Activated T-cell treated with anti-CD3 and anti-CD28 coated beads, Interleukin-2, amount 50 U/mL, for 24 hours (primary cell): Measurements from ENCODE around the gene GRID1.
"Not testable (repeated sequence)": the region's sequence is repeated elsewhere in the genome, so short reads cannot be mapped to it uniquely, and the experiment has no call there.

Experiments used
- DNase-seq: peaks from one replicate; pipeline ENCODE4 v3.0.0-alpha.2; 2020
- H3K27ac Mint-ChIP-seq: 2 replicates; pipeline ENCODE4 v1.8.0; 2020; ENCODE audit warnings: mild to moderate bottlenecking, mixed read lengths
- H3K27me3 Mint-ChIP-seq: 2 replicates; pipeline ENCODE4 v1.8.0; 2020; ENCODE audit warnings: mixed read lengths
- H3K36me3 Mint-ChIP-seq: 2 replicates; pipeline ENCODE4 v1.8.0; 2020; ENCODE audit warnings: low read depth, mixed read lengths
- H3K4me1 Mint-ChIP-seq: 2 replicates; pipeline ENCODE4 v1.8.0; 2020; ENCODE audit warnings: low read depth, mixed read lengths
- H3K4me3 Mint-ChIP-seq: 2 replicates; pipeline ENCODE4 v1.8.0; 2020; ENCODE audit warnings: mild to moderate bottlenecking, moderate library complexity, mixed read lengths
- H3K9me3 Mint-ChIP-seq: 2 replicates; pipeline ENCODE4 v1.8.0; 2020; ENCODE audit warnings: mixed read lengths

The GRID1 gene

DNA sequence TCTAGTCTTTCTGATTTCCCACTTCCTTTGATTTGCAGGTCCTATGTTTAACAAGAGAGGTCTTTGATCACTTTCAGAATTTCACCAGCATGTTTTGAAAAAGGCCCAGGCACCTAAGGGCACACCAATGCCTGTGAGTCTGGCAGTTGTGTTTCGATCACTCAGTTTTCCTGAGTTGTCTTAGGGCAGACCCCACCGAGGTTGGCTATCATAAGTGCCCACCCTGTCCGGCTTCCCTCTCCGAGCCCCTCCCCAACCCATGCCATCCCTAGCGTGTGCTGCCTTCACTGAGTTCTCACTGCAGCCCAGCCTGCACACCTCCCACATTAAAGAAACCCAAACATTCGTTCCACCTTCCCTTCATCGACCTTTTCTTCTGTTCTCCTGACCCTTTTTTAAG, 257.9 kb downstream of the GRID1 start:
- no peak for DNase-seq
- H3K9me3 Mint-ChIP-seq: no peaks in the 10 kb centered on the region
- peaks cover 2% of the 10 kb centered on the region for H3K27me3 Mint-ChIP-seq
- no peak overlapping the region for H3K4me3 Mint-ChIP-seq
- H3K4me1 Mint-ChIP-seq: no peaks in the 10 kb centered on the region
- no peaks in the 10 kb centered on the region for H3K36me3 Mint-ChIP-seq
- no peak overlapping the region for H3K27ac Mint-ChIP-seq

DNA sequence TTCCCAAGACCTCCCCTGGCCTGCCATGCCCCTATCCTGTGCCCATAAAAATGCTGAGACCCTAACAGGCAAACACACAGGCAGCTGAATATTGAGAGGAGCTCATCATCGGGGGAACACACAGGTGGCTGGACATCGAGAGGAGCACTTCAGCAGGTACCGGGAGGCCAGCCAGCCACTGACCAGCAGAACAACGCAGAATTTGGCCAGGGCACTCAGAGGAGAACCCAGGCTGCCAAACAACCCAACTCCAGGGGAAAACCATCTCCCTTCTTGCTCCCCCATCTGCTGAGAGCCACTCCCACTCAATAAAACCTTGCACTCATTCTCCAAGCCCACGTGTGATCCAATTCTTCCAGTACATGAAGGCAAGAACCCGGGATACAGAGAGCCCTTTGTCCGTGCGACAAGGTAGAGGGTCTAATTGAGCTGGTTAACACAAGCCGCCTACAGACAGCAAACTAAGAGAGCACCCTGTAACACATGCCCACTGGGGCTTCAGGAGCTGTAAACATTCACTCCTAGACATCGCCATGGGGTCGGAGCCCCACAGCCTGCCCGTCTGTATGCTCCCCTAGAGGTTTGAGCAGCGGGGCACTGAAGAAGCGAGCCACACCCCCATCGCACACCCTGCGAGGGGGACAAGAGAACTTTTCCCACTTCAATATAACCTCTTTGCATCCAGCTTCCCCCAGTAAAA, 258.8 kb downstream of the GRID1 start:
- not testable (repeated sequence) for H3K36me3 Mint-ChIP-seq, H3K9me3 Mint-ChIP-seq, H3K4me3 Mint-ChIP-seq, H3K27ac Mint-ChIP-seq, DNase-seq, H3K4me1 Mint-ChIP-seq, H3K27me3 Mint-ChIP-seq

DNA sequence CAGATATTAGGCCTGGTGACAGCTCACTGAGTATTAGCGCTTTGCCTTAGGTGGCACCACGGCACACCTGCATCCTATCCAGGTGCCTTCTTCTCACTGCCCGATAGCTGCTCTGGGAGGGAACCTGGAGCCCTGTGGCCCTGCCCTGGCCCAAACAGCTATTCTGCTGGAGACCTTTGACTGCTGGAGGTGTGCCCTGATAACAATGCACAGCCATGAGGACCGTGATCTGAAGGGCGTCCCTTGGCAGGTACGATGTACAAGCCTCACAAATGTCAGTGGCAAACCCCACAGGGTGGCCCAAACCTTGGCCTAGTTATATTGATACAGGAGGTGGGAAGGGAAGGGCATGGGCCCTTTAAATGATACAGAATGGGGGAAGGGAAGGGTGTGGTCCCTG, 259.5 kb downstream of the GRID1 start:
- no peak for DNase-seq
- Mint-ChIP-seq H3K36me3 (no peaks in the 10 kb centered on the region), H3K27ac (no peak overlapping the region), H3K9me3 (no peaks in the 10 kb centered on the region), H3K27me3 (no peaks in the 10 kb centered on the region), H3K4me3 (no peak overlapping the region), H3K4me1 (no peaks in the 10 kb centered on the region)

DNA sequence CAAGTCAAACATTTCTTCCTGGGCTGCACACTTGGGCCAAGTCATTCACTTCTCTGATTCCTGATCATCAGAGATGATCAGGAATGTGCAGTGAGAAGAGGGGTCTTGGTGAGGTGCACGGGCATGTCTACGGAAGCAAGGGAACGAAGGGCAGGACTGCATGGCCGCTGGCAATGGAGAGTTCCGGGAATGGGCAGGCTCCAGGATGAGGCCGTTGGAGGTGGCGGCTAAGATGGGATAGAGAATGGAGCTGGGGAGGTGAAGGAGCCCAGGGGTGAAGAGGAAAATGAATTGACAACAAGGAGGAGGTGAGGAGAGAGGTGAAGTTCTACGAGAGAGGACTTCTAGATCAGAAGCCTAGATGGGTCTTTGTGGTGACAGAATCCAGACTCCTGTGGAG, 260.0 kb downstream of the GRID1 start:
- Mint-ChIP-seq H3K4me1 (no peaks in the 10 kb centered on the region), H3K9me3 (no peaks in the 10 kb centered on the region), H3K4me3 (no peak overlapping the region), H3K27me3 (no peaks in the 10 kb centered on the region), H3K27ac (no peak overlapping the region), H3K36me3 (no peaks in the 10 kb centered on the region)
- no peak for DNase-seq

DNA sequence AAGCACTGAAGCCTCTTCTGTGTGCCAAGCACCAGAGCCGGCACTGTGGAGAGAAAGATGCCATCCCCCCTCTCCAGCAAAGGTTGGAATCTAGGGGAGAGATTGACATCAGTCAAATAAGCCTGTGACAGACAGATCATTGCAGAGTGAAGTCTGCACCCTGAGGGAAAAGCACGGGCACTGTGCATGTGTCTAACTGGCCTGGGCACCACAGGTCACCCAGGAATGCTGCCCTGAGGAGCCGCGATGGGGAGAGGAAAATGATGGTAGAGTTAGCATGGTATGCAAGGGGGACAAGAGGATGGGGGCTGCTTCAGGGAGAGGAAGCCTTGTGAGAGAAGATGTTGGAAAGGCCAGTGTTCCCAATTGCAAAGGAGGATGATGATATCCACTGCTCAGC, 261.0 kb downstream of the GRID1 start:
- H3K4me1 Mint-ChIP-seq: no peaks in the 10 kb centered on the region
- no peak overlapping the region for H3K27ac Mint-ChIP-seq
- no peak for DNase-seq
- H3K27me3 Mint-ChIP-seq: no peaks in the 10 kb centered on the region
- H3K36me3 Mint-ChIP-seq: no peaks in the 10 kb centered on the region
- no peak overlapping the region for H3K4me3 Mint-ChIP-seq
- H3K9me3 Mint-ChIP-seq: no peaks in the 10 kb centered on the region

DNA sequence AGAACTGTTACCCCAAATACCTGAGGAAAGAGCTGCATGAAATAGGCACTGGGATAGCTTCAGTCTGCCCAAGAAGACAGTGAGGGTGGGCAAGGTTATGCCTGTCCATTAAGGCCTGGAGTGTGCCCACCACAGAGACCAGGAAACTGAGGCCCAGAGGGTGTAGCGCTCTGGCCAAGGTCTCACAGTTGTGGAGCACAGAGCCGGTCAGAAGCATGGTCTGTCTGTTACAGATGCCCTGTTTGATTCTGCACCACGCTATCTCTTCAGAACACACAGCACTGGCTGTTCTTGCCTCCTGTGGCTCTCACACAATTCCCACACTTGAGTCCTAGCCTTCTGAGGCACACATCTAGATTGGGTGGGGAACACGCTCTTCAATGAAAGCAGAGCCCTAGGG, 261.4 kb downstream of the GRID1 start:
- Mint-ChIP-seq H3K27ac (no peak overlapping the region), H3K27me3 (no peaks in the 10 kb centered on the region), H3K9me3 (no peaks in the 10 kb centered on the region), H3K4me3 (no peak overlapping the region), H3K36me3 (no peaks in the 10 kb centered on the region), H3K4me1 (no peaks in the 10 kb centered on the region)
- no peak for DNase-seq

DNA sequence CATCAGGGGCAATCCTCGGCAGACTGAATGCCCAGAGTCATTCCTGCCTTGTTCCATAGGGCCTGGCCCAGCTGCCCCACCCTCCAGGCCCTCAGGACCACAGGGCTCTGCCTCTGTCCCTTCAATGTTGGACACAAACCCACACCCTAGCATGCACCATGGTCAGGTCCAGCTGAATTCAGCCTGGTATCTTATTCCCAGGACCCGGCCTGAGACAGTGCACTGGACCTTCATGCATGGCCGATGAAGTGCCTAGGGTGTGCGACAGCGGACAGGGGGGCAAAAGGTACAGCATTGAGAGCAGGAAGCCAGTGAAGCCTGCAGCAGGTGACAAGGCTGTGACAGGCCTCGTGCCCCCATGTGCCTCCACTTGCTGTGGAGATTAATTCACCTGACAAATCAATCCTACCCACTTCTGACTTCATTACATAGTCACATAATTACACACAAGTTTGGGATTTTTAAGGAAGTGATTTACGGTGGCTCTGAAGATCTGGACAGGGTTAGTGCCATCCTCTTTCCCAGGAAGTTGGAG, 261.9 kb downstream of the GRID1 start:
- Mint-ChIP-seq H3K27ac (no peak overlapping the region), H3K9me3 (no peaks in the 10 kb centered on the region), H3K4me3 (no peak overlapping the region), H3K4me1 (no peaks in the 10 kb centered on the region), H3K27me3 (no peaks in the 10 kb centered on the region), H3K36me3 (no peaks in the 10 kb centered on the region)
- DNase-seq: no peak

DNA sequence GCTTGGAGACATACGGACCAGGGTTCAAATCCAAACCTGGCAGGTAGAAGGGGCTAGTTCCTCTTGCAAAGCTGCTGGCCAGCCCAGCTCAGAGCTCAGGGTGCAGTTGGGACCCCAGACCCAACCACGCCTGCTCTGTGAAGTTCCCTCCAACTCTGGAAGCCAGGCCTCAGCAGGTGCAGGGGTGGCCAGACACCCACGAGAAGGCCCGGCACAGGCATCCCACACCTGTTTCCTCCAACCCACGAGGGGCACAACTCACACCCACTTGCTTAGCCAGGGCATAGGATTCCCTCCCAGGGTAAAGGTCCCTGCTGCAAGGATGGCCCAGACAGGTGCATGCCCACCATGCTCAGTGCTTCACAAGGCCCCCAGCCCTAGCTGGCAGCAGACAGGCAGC, 262.4 kb downstream of the GRID1 start:
- Mint-ChIP-seq H3K4me1 (no peaks in the 10 kb centered on the region), H3K9me3 (no peaks in the 10 kb centered on the region), H3K27me3 (no peaks in the 10 kb centered on the region), H3K27ac (no peak overlapping the region), H3K4me3 (no peak overlapping the region), H3K36me3 (no peaks in the 10 kb centered on the region)
- DNase-seq: no peak

DNA sequence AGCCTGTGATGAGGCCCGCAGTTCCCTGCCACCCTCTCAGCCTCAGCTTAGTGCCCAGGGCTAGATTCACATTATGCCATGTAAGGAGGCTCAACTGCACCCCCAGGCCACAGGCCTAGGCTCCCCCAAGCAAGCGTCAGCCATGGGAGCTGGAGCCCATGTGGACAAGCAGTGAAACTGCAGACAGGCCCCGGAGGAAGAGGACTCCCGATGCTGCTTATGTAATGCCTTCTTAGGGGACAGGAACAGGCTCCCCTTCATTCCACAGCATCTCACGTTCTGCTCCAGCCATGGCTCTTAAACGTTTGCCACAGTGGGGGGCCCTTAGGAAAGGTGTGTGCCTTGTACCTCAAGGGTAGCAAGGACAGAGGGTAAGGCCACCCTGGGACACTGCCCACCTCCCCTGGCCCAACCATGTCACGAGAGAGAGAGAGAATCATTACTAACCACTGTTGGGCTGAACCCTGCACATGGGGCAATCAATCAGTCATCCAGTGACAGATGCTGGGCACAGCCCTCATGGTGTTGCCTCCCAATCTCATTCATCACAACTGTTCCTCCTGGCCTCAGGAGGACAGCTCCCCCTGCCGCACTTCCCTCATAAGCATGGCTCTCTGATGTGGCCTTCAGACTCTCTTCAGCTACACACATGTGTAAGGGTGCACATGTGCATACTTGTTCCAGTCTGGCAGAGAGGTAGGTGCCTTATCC, 263.0 kb downstream of the GRID1 start:
- no peak for DNase-seq
- Mint-ChIP-seq H3K36me3 (no peaks in the 10 kb centered on the region), H3K9me3 (no peaks in the 10 kb centered on the region), H3K27ac (no peak overlapping the region), H3K4me3 (no peak overlapping the region), H3K27me3 (no peaks in the 10 kb centered on the region), H3K4me1 (no peaks in the 10 kb centered on the region)

DNA sequence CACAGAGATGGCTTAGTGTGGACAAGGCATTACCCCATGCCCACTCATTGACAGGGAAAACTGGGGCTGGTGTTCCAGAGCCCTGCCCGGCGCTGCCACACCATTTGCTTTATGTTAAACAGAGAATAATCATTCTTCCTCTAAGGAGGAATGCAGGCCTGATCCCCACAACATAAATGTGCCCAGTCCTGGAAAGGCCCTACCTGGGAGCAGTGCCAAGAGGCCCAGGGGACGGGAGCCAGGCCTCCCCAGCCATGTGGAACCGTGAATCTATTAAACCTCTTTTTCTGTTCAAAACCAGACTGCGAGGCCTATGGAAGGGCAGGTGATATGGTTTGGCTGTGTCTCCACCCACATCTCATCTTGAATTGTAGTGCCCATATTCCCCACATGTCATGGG, 264.1 kb downstream of the GRID1 start:
- Mint-ChIP-seq H3K36me3 (no peaks in the 10 kb centered on the region), H3K4me1 (no peaks in the 10 kb centered on the region), H3K9me3 (no peaks in the 10 kb centered on the region), H3K4me3 (no peak overlapping the region), H3K27me3 (no peaks in the 10 kb centered on the region), H3K27ac (no peak overlapping the region)
- DNase-seq: no peak

DNA sequence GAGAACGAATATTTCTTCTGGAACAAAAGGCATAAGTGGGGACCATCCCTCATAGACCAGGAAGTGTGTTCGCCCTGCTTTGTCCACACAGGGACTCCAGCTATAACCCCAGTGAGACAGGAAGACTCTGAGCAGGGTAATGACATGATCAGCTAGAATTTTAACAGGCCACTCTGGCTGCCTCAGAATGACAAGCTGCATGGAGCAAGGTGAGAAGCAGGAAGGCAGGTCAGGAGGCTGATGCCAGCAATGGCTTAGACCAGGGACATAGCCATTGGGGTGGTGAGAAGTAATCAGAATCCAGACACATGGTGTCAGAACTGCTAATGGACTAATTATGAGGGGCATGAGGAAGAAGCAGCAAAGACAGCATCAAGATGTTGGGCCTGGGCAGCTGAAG, 264.6 kb downstream of the GRID1 start:
- H3K4me3 Mint-ChIP-seq: no peak overlapping the region
- DNase-seq: no peak
- H3K4me1 Mint-ChIP-seq: no peaks in the 10 kb centered on the region
- no peaks in the 10 kb centered on the region for H3K27me3 Mint-ChIP-seq
- H3K36me3 Mint-ChIP-seq: no peaks in the 10 kb centered on the region
- H3K27ac Mint-ChIP-seq: no peak overlapping the region
- no peaks in the 10 kb centered on the region for H3K9me3 Mint-ChIP-seq

DNA sequence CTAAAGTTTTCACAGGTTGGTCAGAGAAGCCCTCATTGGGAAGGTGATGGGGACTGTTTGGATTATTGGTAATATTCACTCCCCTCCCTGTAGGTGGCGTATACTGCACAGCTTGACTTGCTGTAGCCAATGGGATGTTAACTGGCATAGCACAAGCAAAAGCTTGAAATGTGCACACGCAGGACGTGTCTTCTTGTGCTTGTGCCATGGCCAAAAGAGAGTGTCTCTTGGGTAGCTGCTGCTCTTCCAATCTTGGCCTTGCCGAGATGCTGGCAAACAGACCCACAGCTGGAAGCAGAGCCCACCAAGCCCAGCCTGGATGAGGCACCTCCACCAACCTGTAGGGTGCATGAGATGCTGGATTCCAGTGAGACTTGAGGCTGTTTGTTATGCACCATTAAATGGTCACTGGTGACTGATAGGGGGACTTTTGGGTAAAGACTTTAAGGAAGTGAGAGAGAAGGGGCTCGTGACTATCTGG, 266.0 kb downstream of the GRID1 start:
- no peaks in the 10 kb centered on the region for H3K36me3 Mint-ChIP-seq
- no peaks in the 10 kb centered on the region for H3K27me3 Mint-ChIP-seq
- no peak overlapping the region for H3K4me3 Mint-ChIP-seq
- no peaks in the 10 kb centered on the region for H3K4me1 Mint-ChIP-seq
- H3K27ac Mint-ChIP-seq: no peak overlapping the region
- DNase-seq: no peak
- H3K9me3 Mint-ChIP-seq: no peaks in the 10 kb centered on the region

DNA sequence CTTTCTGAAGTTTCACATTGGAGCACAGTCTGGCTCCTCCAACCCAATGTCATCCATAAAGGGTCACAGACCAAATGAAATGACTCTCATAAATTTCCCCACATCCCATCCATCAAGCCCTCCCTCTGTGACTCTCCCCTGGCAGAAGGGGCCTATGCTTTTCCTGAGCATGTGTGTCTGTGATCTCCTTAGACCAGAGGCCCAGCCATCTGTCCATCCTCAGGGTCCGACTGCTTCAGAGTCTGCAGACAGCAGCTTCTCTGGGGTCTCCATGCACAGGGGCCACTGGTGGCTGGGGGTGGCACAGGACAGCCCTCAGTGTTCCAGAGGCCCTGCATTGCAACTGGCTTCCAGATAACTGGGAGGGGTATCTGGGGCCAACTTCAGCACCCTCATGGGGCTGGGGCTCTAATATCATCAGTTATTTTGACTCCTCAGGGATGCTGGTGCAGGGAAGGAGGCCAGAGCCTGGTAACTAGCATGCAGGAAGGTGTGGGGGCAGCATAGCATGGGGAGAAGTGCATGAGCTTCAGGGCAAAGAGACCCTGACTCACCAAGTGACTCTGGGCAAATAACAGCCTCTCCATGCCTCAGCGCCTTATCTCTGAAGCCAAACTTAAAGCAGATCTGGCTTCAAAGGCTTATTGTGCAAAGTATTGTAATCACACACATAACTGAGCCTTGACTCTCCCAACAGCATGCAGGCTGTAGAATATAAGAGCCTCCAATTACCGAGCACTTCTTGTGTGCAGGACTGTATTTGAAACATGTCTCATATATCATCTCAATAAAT, 266.9 kb downstream of the GRID1 start:
- no peaks in the 10 kb centered on the region for H3K9me3 Mint-ChIP-seq
- no peak overlapping the region for H3K27ac Mint-ChIP-seq
- no peak for DNase-seq
- no peaks in the 10 kb centered on the region for H3K36me3 Mint-ChIP-seq
- H3K27me3 Mint-ChIP-seq: no peaks in the 10 kb centered on the region
- no peak overlapping the region for H3K4me3 Mint-ChIP-seq
- no peaks in the 10 kb centered on the region for H3K4me1 Mint-ChIP-seq

DNA sequence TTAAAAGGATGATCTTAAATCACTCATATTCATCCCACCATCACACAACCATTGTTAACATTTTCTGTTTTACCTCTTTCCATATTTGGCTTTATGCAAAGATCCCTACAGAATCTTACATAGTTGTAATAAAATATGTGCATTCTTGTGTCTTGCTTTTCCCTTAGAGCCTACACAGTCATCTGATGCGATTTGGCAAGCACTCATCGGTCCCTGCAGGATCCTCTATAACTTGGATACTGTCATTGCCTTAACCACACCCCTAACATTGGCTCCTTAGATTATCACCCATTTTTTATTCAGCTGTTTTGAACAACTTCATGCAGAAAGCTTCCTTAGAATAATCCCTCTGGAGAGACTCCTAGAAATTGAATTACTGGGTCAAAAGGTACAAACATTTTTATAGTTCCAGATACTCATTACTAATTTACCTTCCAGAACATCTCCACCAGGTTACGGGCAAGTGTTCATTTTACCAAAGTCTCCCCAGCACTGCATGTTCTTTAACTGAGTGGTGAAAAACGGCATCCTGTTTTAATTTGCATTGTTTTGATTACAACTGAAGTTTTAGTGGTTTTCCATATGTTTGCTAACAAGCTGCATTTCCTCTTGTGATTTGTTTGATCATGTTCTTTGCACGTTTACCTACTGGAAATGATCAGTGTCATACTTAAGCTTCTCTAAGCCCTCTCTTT, 268.3 kb downstream of the GRID1 start:
- Mint-ChIP-seq H3K9me3 (no peaks in the 10 kb centered on the region), H3K4me1 (no peaks in the 10 kb centered on the region), H3K36me3 (no peaks in the 10 kb centered on the region), H3K4me3 (no peak overlapping the region), H3K27ac (no peak overlapping the region), H3K27me3 (no peaks in the 10 kb centered on the region)
- no peak for DNase-seq
